SHP77 treated with DMSO at 0.1 percent for 48 hours (cell line): ENCODE results near the gene ZFYVE21.

Experiments
- DNase-seq: peaks from one replicate; lab custom pipeline; 2025; lab: John Stamatoyannopoulos, UW

ZFYVE21 gene

GRCh38 chr14:103725001-103725682 lies 9.5 kb downstream of the ZFYVE21 start:
- DNase-seq, result no peak

- no peak for DNase-seq
These were observed 10.3 kb downstream of the ZFYVE21 start for GRCh38 chr14:103725739-103726395.

- DNase-seq, result no peak
These were observed 10.9 kb downstream of the ZFYVE21 start for GRCh38 chr14:103726474-103726873.

- DNase-seq, result no peak
These were observed 11.8 kb downstream of the ZFYVE21 start for GRCh38 chr14:103727313-103727980.

GRCh38 chr14:103728141-103728540 lies 12.5 kb downstream of the ZFYVE21 start:
- DNase-seq, result no peak

GRCh38 chr14:103728721-103729120 lies 13.1 kb downstream of the ZFYVE21 start:
- no peak for DNase-seq

- no peak for DNase-seq
These were observed 14.2 kb downstream of the ZFYVE21 start for GRCh38 chr14:103729496-103730448.

GRCh38 chr14:103730490-103731035 lies 15.0 kb downstream of the ZFYVE21 start:
- no peak for DNase-seq

- DNase-seq, result no peak
These were observed 15.9 kb downstream of the ZFYVE21 start for GRCh38 chr14:103731481-103731880.

GRCh38 chr14:103731916-103732867 lies 16.6 kb downstream of the ZFYVE21 start:
- no peak for DNase-seq

- DNase-seq, result no peak
These were observed 17.4 kb downstream of the ZFYVE21 start for GRCh38 chr14:103732868-103733620.

- DNase-seq, result no peak
These were observed 18.0 kb downstream of the ZFYVE21 start for GRCh38 chr14:103733651-103734050.

GRCh38 chr14:103734081-103734888 lies 18.7 kb downstream of the ZFYVE21 start:
- DNase-seq, result no peak

GRCh38 chr14:103735022-103735421 lies 19.4 kb downstream of the ZFYVE21 start:
- DNase-seq, result no peak

GRCh38 chr14:103735439-103735814 lies 19.8 kb downstream of the ZFYVE21 start:
- DNase-seq, result no peak

GRCh38 chr14:103735815-103736545 lies 20.4 kb downstream of the ZFYVE21 start:
- DNase-seq, result no peak

- no peak for DNase-seq
These were observed 21.2 kb downstream of the ZFYVE21 start for GRCh38 chr14:103736546-103737431.
